Head of caudate nucleus (tissue), 42 donors: ENCODE measurements around the gene TAS2R20.
"Not testable (repeated sequence)": the region's sequence is repeated elsewhere in the genome, so short reads cannot be mapped to it uniquely, and the experiment has no call there.

Experiments
- DNase-seq, 42 donors: peaks; one replicate each; pipeline versions ENCODE4 v3.0.0 to v3.0.0-alpha.2; 2020 to 2021; ENCODE audit warnings: mixed read lengths in 7 of 42
- intact Hi-C: fragments of 100-400 bp; cut with DNase I; formaldehyde crosslinking; loops from one replicate; pipeline ENCODE4 v1.15.0; 2022

Gene TAS2R20, protein sequence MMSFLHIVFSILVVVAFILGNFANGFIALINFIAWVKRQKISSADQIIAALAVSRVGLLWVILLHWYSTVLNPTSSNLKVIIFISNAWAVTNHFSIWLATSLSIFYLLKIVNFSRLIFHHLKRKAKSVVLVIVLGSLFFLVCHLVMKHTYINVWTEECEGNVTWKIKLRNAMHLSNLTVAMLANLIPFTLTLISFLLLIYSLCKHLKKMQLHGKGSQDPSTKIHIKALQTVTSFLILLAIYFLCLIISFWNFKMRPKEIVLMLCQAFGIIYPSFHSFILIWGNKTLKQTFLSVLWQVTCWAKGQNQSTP

DNA sequence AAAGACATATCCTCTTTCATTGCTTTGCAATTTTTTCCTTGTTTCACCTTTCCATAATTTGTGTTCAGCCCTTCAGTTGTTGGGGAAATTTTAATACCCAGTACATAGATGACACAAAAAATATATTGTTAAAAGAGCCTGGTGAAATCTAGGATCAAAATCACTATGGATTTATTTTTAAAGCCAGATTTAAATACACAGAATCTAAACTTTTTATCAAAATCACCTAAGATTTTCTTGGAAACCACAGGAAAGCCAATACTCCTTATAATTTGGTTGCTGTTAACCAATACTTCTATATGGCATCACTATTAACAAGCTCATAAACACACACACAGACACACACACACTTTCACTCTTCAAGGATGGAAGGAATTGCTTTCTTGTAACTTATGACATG lies at the start of gene TAS2R20:
Gene TAS2R20 (minus strand): TSS at position 101 of the 400 bp plus-strand sequence. CDS start 429 bp downstream, outside the sequence.
- DNase-seq, result no peak
- intact Hi-C loops, result no loop called here

DNA sequence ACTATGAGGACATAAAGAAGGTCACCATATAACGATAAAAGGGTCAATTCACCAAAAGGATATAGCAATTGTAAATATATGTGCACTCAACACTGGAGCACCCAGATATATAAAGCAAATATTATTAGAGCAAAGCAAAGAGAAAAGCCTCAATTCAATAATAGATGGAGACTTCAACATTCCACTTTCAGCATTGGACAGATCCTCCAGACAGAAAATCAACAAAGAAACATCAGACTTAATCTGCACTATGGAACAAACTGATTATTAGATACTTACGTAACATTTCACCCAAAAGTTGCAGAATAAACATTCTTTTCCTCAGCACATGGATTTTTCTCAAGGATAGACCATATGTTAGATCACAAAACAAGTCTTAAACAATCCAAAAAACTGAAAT lies 43.3 kb upstream of the TAS2R20 start:
- DNase-seq, intact Hi-C loops: not testable (repeated sequence)

DNA sequence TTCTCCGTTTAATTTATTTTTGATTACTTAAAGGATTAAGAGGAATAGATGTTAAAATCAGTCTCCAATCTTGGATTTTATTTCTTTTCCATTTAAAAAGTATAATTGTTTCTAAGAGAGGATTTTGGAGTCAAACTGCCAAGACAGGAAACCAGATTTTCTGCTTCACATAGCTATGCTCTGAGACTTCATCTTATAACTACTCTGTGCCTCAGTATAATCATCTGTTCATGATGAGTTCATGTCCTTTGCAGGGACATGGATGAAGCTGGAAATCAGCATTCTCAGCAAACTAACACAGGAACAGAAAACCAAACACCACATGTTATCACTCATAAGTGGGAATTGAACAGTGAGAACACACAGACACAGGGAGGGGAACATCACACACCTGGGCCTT lies 42.1 kb upstream of the TAS2R20 start:
- intact Hi-C loops, result no loop called here
- DNase-seq, result no peak

DNA sequence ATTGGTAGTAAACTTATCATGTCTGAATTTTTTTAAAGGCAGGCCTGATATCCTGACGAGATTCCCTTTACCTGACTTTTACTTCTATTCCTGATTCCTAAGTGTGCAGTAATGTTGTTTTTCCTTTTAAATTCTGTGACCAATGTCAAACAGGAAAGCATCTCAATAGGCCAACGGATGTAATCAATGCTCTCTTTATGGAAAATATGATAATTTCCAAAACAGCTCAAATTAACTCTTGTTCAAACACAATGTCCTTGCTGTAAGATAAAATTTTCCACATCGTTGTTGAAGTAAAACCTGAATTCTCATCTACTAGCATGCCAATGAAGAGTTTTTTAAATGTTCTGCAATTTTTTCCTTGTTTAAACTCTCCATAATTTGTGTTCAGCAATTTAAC lies 41.1 kb upstream of the TAS2R20 start:
- DNase-seq, result no peak
- intact Hi-C loops, result no loop called here

GRCh38 chr12:11033959-11034358 lies 35.9 kb upstream of the TAS2R20 start:
- DNase-seq, intact Hi-C loops: not testable (repeated sequence)

DNA sequence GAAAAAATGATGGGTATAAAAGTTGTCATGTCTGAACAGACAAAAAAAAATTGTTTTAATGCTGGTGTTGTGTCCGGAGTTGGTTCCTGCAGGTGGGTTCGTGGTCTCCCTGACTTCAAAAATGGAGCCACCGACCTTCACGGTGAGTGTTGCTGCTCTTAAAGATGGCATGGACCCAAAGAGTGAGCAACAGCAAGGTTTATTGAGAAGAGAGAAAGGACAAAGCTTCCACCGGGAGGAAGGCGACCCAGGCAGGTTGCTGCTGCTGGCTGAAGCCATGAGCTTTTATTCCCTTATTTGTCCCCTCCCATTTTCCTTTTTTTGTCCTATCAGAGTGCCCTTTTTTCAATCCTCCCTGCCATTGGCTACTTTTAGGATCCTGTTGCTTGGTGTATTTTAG lies 33.2 kb upstream of the TAS2R20 start, which contains the start of gene TAS2R31:
Gene TAS2R31 (minus strand): TSS at position 101 of the 400 bp plus-strand sequence. CDS start 72 bp downstream, at position 29.
- DNase-seq, result no peak
- intact Hi-C loops, result no loop called here

- intact Hi-C loops, result no loop called here
- DNase-seq, result no peak
Measured at GRCh38 chr12:11026118-11026517, 28.0 kb upstream of the TAS2R20 start.

DNA sequence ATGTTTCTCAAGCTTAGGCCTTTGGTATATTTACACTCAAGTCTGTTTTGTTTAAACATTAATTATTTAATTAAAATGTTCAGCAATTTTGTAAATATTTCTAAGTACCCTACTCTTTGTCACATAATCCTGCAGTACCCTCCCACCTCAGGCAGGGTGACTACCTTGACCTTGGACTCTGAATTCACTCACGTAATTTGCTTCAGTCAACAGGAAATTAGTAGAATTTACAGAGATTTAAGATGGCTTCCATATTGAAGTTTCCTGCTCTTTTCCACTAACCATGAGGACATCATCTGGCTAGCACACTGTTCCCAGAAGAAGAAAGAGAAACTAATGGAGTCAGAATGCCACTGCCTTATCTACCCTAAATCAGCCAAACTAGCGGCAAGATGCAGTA lies 25.3 kb upstream of the TAS2R20 start:
- no peak for DNase-seq
- intact Hi-C loops, result no loop called here

DNA sequence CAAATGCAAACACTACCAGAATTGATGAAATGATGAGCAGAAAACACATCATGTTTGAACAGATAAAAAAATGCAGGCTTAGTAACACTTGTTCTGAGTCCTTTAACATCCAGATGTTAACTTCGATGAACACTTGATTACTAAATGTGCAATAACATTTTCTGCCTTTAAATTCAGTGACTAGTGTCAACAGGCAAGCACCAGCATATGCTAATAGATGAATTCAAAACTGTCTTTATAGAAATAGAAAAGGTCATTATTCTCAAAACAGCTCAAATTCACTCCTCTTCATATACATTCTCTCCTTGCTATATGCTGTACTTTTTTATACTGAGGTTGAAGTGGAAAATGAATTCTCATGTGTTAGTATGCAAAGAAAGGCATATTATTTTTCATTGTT lies 24.4 kb upstream of the TAS2R20 start, which contains the start of gene TAS2R19:
Gene TAS2R19 (minus strand): TSS at position 101 of the 400 bp plus-strand sequence. CDS start 49 bp downstream, at position 52.
- intact Hi-C loops, result no loop called here
- DNase-seq, result no peak

GRCh38 chr12:11016937-11017336 lies 18.8 kb upstream of the TAS2R20 start:
- intact Hi-C loops, result no loop called here
- DNase-seq, result peak in 9 of 42 donors; percentile 11 to 66 (median 31)

GRCh38 chr12:11015775-11016430 lies 17.8 kb upstream of the TAS2R20 start:
- DNase-seq, result no peak
- intact Hi-C loops, result no loop called here

GRCh38 chr12:11014234-11014633 lies 16.1 kb upstream of the TAS2R20 start:
- no peak for DNase-seq
- intact Hi-C loops, result no loop called here

DNA sequence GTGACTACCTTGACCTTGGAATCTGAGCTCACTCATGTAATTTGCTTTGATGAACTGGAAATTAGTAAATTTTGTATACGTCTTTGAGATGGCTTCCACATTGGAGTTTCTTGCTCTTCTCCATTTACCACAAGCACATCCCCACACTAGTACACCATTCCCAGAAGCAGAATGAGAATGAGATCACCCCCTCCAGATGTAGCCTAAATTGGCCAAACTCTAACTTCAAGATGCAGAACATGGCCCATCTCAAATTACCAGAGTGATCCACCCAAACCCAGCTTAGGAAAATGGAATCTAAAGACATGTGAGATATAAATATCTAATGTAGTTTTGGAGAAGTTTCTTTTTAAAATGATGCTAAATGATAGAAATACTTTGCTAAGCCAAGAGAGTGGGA lies 9.5 kb upstream of the TAS2R20 start:
- intact Hi-C loops, result no loop called here
- DNase-seq, result no peak

GRCh38 chr12:10994307-10994706 lies 3.8 kb downstream of the TAS2R20 start:
- DNase-seq, result no peak
- intact Hi-C loops, result no loop called here

GRCh38 chr12:10989107-10989506 lies 9.0 kb downstream of the TAS2R20 start:
- no peak for DNase-seq
- intact Hi-C loops, result no loop called here

GRCh38 chr12:10986812-10987211 lies 11.3 kb downstream of the TAS2R20 start, which contains the start of gene TAS2R50:
Gene TAS2R50, minus strand, starts transcription at chr12:10986912. Its CDS starts 52 bp downstream, at chr12:10986860.
- intact Hi-C loops, result no loop called here
- DNase-seq, result no peak

- no peak for DNase-seq
- intact Hi-C loops, result no loop called here
Measured at GRCh38 chr12:10982244-10982643, 15.9 kb downstream of the TAS2R20 start.

DNA sequence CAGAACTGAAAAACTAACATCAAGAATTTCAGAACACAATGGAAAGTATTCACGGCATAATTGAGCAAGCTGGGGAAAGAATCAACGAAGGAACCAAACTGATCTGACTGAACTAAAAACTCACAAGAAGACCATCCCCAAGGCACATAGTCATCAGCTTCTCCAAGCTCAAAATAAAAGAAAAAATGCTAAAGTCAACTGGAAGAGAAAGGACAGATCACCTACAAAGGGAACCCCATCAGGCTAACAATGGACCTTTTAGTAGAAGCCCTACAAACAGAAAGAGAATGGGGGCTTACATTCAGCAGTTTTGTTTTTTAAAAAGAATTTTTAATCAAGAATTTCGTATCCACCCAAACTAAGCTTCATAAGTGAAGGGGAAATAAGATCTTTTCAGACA lies 23.1 kb downstream of the TAS2R20 start:
- DNase-seq, result no peak
- intact Hi-C loops, result no loop called here

DNA sequence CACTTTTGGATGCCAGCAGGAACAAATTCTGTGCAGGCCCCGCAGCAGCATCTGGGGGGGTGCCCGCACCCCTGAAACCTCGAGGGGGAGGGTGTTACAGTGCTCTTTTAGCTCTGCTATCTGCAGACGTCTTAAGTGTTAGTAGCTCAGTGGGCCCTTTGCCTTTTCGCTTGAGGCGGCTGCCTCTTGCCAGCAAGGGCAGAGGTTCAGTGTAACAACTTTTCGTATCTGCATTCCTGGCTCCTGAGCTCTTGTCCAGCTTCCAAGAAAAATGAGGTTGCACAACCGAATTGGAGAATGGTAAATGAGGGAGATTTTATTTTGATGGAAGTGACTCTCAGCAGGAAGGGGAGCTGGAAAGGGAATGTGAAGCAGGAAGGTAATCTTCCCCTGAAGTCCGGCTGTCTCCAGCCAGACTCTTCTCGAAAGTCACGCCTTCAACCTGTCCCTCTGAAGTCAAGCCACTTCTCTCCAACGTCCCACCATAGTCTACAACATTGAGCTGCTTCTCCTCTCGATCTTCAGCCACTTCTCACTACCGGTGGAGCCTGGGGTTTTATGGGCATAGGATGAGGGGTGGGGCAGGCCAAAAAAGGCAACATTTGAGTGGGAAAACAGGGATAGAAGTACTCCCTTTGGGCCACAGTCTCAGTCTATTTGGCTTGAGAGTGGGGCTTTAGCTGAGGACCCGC lies 29.2 kb downstream of the TAS2R20 start:
- intact Hi-C loops, result loop anchor here (10.0 kb wide), 1 partner anchor 226 kb away; no protein-coding TSS in a partner anchor

GRCh38 chr12:10967409-10967808 lies 30.7 kb downstream of the TAS2R20 start:
- intact Hi-C loops, result loop anchor here (10.0 kb wide), 1 partner anchor 227 kb away; no protein-coding TSS in a partner anchor
- DNase-seq, result no peak

More for the DNA sequence above, 29.2 kb downstream of the TAS2R20 start:
- no peak for DNase-seq
